Measurements from ENCODE around the gene TP63. TPM values are rescaled to one million over a fixed set of nuclear protein-coding genes. Genes with fewer than 3 reads are reported as not detected.

TP63 gene
- polyA plus RNA-seq, 3 donors: not detected

DNA sequence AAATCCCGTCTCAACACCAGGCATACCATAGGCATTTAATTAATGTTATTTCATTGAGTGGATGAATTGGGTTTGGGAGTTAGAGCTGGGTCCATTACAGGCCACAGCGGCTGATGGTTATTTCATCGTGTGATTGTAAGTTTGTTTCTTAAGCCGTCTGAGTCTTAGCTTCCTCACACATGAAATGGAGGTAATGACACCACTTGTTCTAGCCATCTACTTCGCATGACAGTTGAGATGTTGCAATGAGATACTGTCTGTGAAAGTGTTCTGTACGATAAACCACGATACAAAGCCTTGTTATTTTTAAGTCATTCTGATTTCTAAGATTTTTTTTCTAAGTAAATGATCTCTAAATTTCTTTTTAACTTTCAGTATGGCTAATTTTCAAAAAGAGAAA is 8.6 kb upstream of the TP63 start:
- Histone ChIP-seq H3K27me3 (ENCODE audit: control insufficient read depth in 2 of 2, insufficient read depth in 2 of 2, low read length in 2 of 2) (no peaks in the 10 kb centered on the region), H3K36me3 (replicated peaks in 1 of 2; ENCODE audit: control insufficient read depth in 1 of 2, insufficient read depth in 2 of 2, low read length in 2 of 2) (no peaks in the 10 kb centered on the region), H3K9ac (ENCODE audit: insufficient read depth, low read length, poor library complexity, severe bottlenecking) (no peak overlapping the region), H4K20me1 (ENCODE audit: insufficient read depth, low read length) (no peaks in the 10 kb centered on the region), H2AFZ (ENCODE audit: insufficient read depth, low read depth, low read length, poor library complexity, severe bottlenecking) (no peak overlapping the region), H3K4me1 (ENCODE audit: control insufficient read depth in 1 of 2, insufficient read depth in 2 of 2, low read length in 2 of 2) (no peaks in the 10 kb centered on the region), H3K27ac (ENCODE audit: low read depth in 1 of 2, low read length in 2 of 2) (no peak overlapping the region), H3K4me2 (replicated peaks; ENCODE audit: extremely low read depth, low read length, poor library complexity, severe bottlenecking) (no peak overlapping the region), H3K4me3 (replicated peaks in 1 of 3; ENCODE audit: low read depth in 2 of 3, low read length in 3 of 3) (no peak overlapping the region), H3K79me2 (ENCODE audit: insufficient read depth, low read length) (no peaks in the 10 kb centered on the region), H3K9me3 (replicated peaks in 1 of 2; ENCODE audit: control insufficient read depth in 1 of 2, insufficient read depth in 1 of 2, low read length in 2 of 2) (no peaks in the 10 kb centered on the region)
- H3K27me3 Mint-ChIP-seq (ENCODE audit: low read depth in 3 of 3): no peaks in the 10 kb centered on the region
- 70% methylated on average over 3 of the region's 7 CpGs for WGBS (ENCODE audit: insufficient coverage)
- no peak for TF ChIP-seq CTCF (IDR thresholded peaks at IDR 0.05)
- no peak overlapping the region for H3K27ac Mint-ChIP-seq
- DNase-seq: no peak
- H3K36me3 Mint-ChIP-seq: no peaks in the 10 kb centered on the region
- peaks cover 2 to 11% (median 5%) of the 10 kb centered on the region in 7 donors for H3K9me3 Mint-ChIP-seq
- peaks cover 5% of the 10 kb centered on the region for H3K4me1 Mint-ChIP-seq
- intact Hi-C loops (cut with micrococcal nuclease): no loop called here
- H3K4me3 Mint-ChIP-seq: no peak overlapping the region

GRCh38 chr3:189624130-189624529 is 7.1 kb upstream of the TP63 start:
- peaks cover 5% of the 10 kb centered on the region for H3K4me1 Mint-ChIP-seq
- no peak for TF ChIP-seq CTCF (IDR thresholded peaks at IDR 0.05)

More at GRCh38 chr3:189624130-189624529, 7.1 kb upstream of the TP63 start:
- no peaks in the 10 kb centered on the region for H3K4me1 ChIP-seq (ENCODE audit: control insufficient read depth in 1 of 2, insufficient read depth in 2 of 2, low read length in 2 of 2)
- H3K9me3 ChIP-seq (replicated peaks in 1 of 2; ENCODE audit: control insufficient read depth in 1 of 2, insufficient read depth in 1 of 2, low read length in 2 of 2): no peaks in the 10 kb centered on the region
- Mint-ChIP-seq H3K36me3 (no peaks in the 10 kb centered on the region), H3K4me3 (no peak overlapping the region), H3K27ac (no peak overlapping the region), H3K27me3 (ENCODE audit: low read depth in 3 of 3) (no peaks in the 10 kb centered on the region), H3K9me3 (peaks cover 0 to 7% (median 5%) of the 10 kb centered on the region in 7 donors)
- no peak overlapping the region for H3K4me3 ChIP-seq (replicated peaks in 1 of 3; ENCODE audit: low read depth in 2 of 3, low read length in 3 of 3)
- H2AFZ ChIP-seq (ENCODE audit: insufficient read depth, low read depth, low read length, poor library complexity, severe bottlenecking): no peak overlapping the region
- WGBS (ENCODE audit: insufficient coverage): no CpG with 5 or more reads among the region's 1 CpG
- no peak overlapping the region for H3K9ac ChIP-seq (ENCODE audit: insufficient read depth, low read length, poor library complexity, severe bottlenecking)
- no peaks in the 10 kb centered on the region for H3K79me2 ChIP-seq (ENCODE audit: insufficient read depth, low read length)
- no peak overlapping the region for H3K4me2 ChIP-seq (replicated peaks; ENCODE audit: extremely low read depth, low read length, poor library complexity, severe bottlenecking)
- intact Hi-C loops (cut with micrococcal nuclease): no loop called here
- H3K27me3 ChIP-seq (ENCODE audit: control insufficient read depth in 2 of 2, insufficient read depth in 2 of 2, low read length in 2 of 2): no peaks in the 10 kb centered on the region
- no peak for DNase-seq
- no peaks in the 10 kb centered on the region for H3K36me3 ChIP-seq (replicated peaks in 1 of 2; ENCODE audit: control insufficient read depth in 1 of 2, insufficient read depth in 2 of 2, low read length in 2 of 2)
- H4K20me1 ChIP-seq (ENCODE audit: insufficient read depth, low read length): no peaks in the 10 kb centered on the region
- no peak overlapping the region for H3K27ac ChIP-seq (ENCODE audit: low read depth in 1 of 2, low read length in 2 of 2)

Measured in CD14-positive monocyte (primary cell).